GM19397 (cell line): Measurements from ENCODE around the gene ARL16.
"Not testable (repeated sequence)": the region's sequence is repeated elsewhere in the genome, so short reads cannot be mapped to it uniquely, and the experiment has no call there.

Experiments used
- ATAC-seq: cut with Tn5 transposase; IDR thresholded peaks from one replicate; pipeline ENCODE4 v1.9.1; 2021; ENCODE audit warnings: mild to moderate bottlenecking, moderate library complexity; ENCODE audit not compliant: unreplicated experiment

ARL16 gene

GRCh38 chr17:81696218-81696941 lies 12.8 kb upstream of the ARL16 start:
- ATAC-seq = no peak

- no peak for ATAC-seq
Observed at GRCh38 chr17:81695801-81696200, 12.2 kb upstream of the ARL16 start.

- no peak for ATAC-seq
Observed at GRCh38 chr17:81695211-81695610, 11.6 kb upstream of the ARL16 start.

GRCh38 chr17:81694810-81695209 lies 11.2 kb upstream of the ARL16 start:
- ATAC-seq = no peak

- ATAC-seq = no peak
Observed at GRCh38 chr17:81693509-81694210, 10.1 kb upstream of the ARL16 start.

GRCh38 chr17:81691608-81692007 lies 8.0 kb upstream of the ARL16 start:
- ATAC-seq = no peak

GRCh38 chr17:81691196-81691595 lies 7.6 kb upstream of the ARL16 start:
- no peak for ATAC-seq

- no peak for ATAC-seq
Observed at GRCh38 chr17:81690549-81690948, 7.0 kb upstream of the ARL16 start.

GRCh38 chr17:81690066-81690465 lies 6.5 kb upstream of the ARL16 start:
- ATAC-seq = no peak

- ATAC-seq = no peak
Observed at GRCh38 chr17:81688616-81689015, 5.0 kb upstream of the ARL16 start.

GRCh38 chr17:81687770-81688541 lies 4.4 kb upstream of the ARL16 start:
- no peak for ATAC-seq

- no peak for ATAC-seq
Observed at GRCh38 chr17:81686614-81687013, 3.0 kb upstream of the ARL16 start.

- ATAC-seq = no peak
Observed at GRCh38 chr17:81685108-81685507, 1.5 kb upstream of the ARL16 start.

GRCh38 chr17:81684442-81684911 lies 880 bp upstream of the ARL16 start:
- ATAC-seq = no peak

- peak; percentile 1 for ATAC-seq
Observed at GRCh38 chr17:81683208-81683583, 401 bp downstream of the ARL16 start.

- no peak for ATAC-seq
Observed at GRCh38 chr17:81682565-81683207, 911 bp downstream of the ARL16 start.

GRCh38 chr17:81681672-81682071 lies 1.9 kb downstream of the ARL16 start:
- no peak for ATAC-seq

GRCh38 chr17:81680150-81680549 lies 3.4 kb downstream of the ARL16 start:
- no peak for ATAC-seq

GRCh38 chr17:81676906-81677305 lies 6.7 kb downstream of the ARL16 start:
- ATAC-seq = no peak

GRCh38 chr17:81675515-81676221 lies 7.9 kb downstream of the ARL16 start:
- ATAC-seq = not testable (repeated sequence)
